ENCODE measurements around the gene ZNF629. TPM values are rescaled to one million over a fixed set of nuclear protein-coding genes. Genes with fewer than 3 reads are reported as not detected.

Gene ZNF629
- total RNA-seq, 1 donor from 2014 or later = 22.8 TPM

- Histone ChIP-seq H3K27me3 (ENCODE audit: control insufficient read depth, insufficient read depth, low read length) (no peaks in the 10 kb centered on the region), H3K4me3 (ENCODE audit: low read depth, low read length) (no peak overlapping the region), H3K36me3 (ENCODE audit: control insufficient read depth, insufficient read depth, low read length) (no peaks in the 10 kb centered on the region)
- no peak for DNase-seq (ENCODE audit: low read depth)
- no peak for TF ChIP-seq CTCF (IDR thresholded peaks at IDR 0.05; ENCODE audit: insufficient read depth, low read length, poor library complexity, severe bottlenecking)
These were observed 4.3 kb downstream of the ZNF629 start for GRCh38 chr16:30782486-30783279.

DNA sequence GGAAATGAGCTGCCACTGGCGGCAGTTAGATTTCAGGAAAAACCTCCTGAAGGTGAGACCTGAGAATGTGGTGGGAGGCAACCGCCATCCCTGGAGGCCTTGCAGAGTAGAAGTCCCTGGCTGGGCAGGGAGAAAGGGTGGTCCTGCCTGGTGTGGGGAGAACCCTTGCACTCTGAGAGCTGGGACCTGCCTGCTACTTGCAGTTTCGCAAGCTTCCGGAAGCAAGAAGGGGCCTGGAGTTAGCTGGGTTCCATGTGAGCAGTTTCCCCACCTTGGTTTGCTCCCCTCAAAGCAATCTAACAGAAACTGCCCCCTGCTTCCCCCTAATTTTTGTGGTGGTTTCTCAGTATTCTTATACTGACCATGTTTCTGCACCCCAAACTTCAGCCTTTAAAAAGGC is 6.5 kb downstream of the ZNF629 start:
- no peak for DNase-seq (ENCODE audit: low read depth)
- H3K27me3 ChIP-seq (ENCODE audit: control insufficient read depth, insufficient read depth, low read length) = no peaks in the 10 kb centered on the region
- no peak overlapping the region for H3K4me3 ChIP-seq (ENCODE audit: low read depth, low read length)
- H3K36me3 ChIP-seq (ENCODE audit: control insufficient read depth, insufficient read depth, low read length) = no peaks in the 10 kb centered on the region
- no peak for TF ChIP-seq CTCF (IDR thresholded peaks at IDR 0.05; ENCODE audit: insufficient read depth, low read length, poor library complexity, severe bottlenecking)

- TF ChIP-seq CTCF (IDR thresholded peaks at IDR 0.05; ENCODE audit: insufficient read depth, low read length, poor library complexity, severe bottlenecking) = no peak
These were observed 7.0 kb downstream of the ZNF629 start for GRCh38 chr16:30780021-30780420.

GRCh38 chr16:30779596-30779995 is 7.4 kb downstream of the ZNF629 start:
- Histone ChIP-seq H3K4me3 (ENCODE audit: low read depth, low read length) (no peak overlapping the region), H3K36me3 (ENCODE audit: control insufficient read depth, insufficient read depth, low read length) (peaks cover under 1% of the 10 kb centered on the region)
- TF ChIP-seq CTCF (IDR thresholded peaks at IDR 0.05; ENCODE audit: insufficient read depth, low read length, poor library complexity, severe bottlenecking) = no peak

More at GRCh38 chr16:30780021-30780420, 7.0 kb downstream of the ZNF629 start:
- Histone ChIP-seq H3K4me3 (ENCODE audit: low read depth, low read length) (no peak overlapping the region), H3K27me3 (ENCODE audit: control insufficient read depth, insufficient read depth, low read length) (no peaks in the 10 kb centered on the region), H3K36me3 (ENCODE audit: control insufficient read depth, insufficient read depth, low read length) (no peaks in the 10 kb centered on the region)
- no peak for DNase-seq (ENCODE audit: low read depth)

DNA sequence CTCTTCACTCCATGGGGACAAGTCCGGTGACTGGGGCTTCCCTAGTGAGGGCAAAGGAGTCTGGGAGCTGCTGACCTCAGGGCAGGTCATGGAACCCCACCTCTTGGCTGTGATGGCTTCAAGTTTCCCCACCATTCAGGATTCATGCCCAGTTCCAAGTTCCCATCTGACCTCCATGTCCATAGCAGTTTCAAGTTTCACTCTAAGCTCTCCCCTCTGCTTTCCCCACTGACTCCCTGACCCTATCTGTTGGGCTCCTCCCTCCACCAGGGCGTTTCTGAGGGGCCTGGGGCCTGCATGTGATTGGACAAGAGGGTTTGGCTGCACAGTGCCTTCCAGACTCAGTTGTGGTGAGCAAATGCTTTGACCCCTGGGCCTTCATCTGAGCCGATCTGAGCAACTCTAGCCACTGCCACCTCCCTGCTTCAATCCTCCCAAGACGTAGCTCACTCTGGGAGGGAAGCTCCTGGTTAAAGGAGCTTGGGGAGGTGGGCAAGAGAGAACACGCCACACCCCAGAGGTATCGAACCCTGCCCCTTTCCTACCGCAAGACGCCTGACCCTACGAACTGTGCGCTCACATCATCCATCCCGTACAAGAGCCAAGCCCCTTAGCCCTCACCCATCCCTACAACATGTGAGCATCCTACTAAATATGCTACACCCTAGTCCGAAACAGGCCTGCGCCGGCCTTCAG is 8.3 kb downstream of the ZNF629 start:
- Histone ChIP-seq H3K27me3 (ENCODE audit: control insufficient read depth, insufficient read depth, low read length) (no peaks in the 10 kb centered on the region), H3K4me3 (ENCODE audit: low read depth, low read length) (no peak overlapping the region), H3K36me3 (ENCODE audit: control insufficient read depth, insufficient read depth, low read length) (peaks cover 2% of the 10 kb centered on the region)
- no peak for DNase-seq (ENCODE audit: low read depth)
- no peak for TF ChIP-seq CTCF (IDR thresholded peaks at IDR 0.05; ENCODE audit: insufficient read depth, low read length, poor library complexity, severe bottlenecking)

More at GRCh38 chr16:30779596-30779995, 7.4 kb downstream of the ZNF629 start:
- no peaks in the 10 kb centered on the region for H3K27me3 ChIP-seq (ENCODE audit: control insufficient read depth, insufficient read depth, low read length)
- no peak for DNase-seq (ENCODE audit: low read depth)
